GM21381 (cell line): ENCODE data around the gene RNF225.
A peak's percentile ranks its signal among the peaks of the same experiment; 100 is the strongest.
"Not testable (repeated sequence)": the region's sequence is repeated elsewhere in the genome, so short reads cannot be mapped to it uniquely, and the experiment has no call there.

Experiments used
- ATAC-seq: cut with Tn5 transposase; IDR thresholded peaks from one replicate; pipeline ENCODE4 v1.9.1; 2021; ENCODE audit warnings: mild to moderate bottlenecking, moderate library complexity; ENCODE audit not compliant: unreplicated experiment

The RNF225 gene

GRCh38 chr19:58386576-58387337 is 8.7 kb upstream of the RNF225 start, which contains the start of gene RPS5:
Gene RPS5, plus strand, starts transcription at chr19:58387269. Its CDS starts 869 bp downstream, at chr19:58388138.
- peak; percentile 80 for ATAC-seq

- ATAC-seq: no peak
Measured at GRCh38 chr19:58387338-58388174, 7.9 kb upstream of the RNF225 start.

GRCh38 chr19:58388175-58388526 is 7.3 kb upstream of the RNF225 start:
- ATAC-seq: no peak

GRCh38 chr19:58392945-58393724 is 2.3 kb upstream of the RNF225 start:
- no peak for ATAC-seq

GRCh38 chr19:58393725-58394033 is 1.8 kb upstream of the RNF225 start:
- no peak for ATAC-seq

- no peak for ATAC-seq
Measured at GRCh38 chr19:58394821-58395219, 636 bp upstream of the RNF225 start.

GRCh38 chr19:58395979-58396627 is 647 bp downstream of the RNF225 start:
- no peak for ATAC-seq

GRCh38 chr19:58396691-58397532 is 1.5 kb downstream of the RNF225 start:
- ATAC-seq: no peak

- no peak for ATAC-seq
Measured at GRCh38 chr19:58397533-58398037, 2.1 kb downstream of the RNF225 start.

GRCh38 chr19:58398087-58398486 is 2.6 kb downstream of the RNF225 start:
- ATAC-seq: no peak

GRCh38 chr19:58398545-58398944 is 3.1 kb downstream of the RNF225 start:
- ATAC-seq: no peak

GRCh38 chr19:58399903-58400302 is 4.4 kb downstream of the RNF225 start:
- ATAC-seq: no peak

GRCh38 chr19:58400316-58400915 is 5.0 kb downstream of the RNF225 start:
- no peak for ATAC-seq

GRCh38 chr19:58400916-58401839 is 5.7 kb downstream of the RNF225 start:
- peak; percentile 95 for ATAC-seq

GRCh38 chr19:58401840-58402421 is 6.5 kb downstream of the RNF225 start:
- ATAC-seq: no peak

- ATAC-seq: not testable (repeated sequence)
Measured at GRCh38 chr19:58403920-58404478, 8.5 kb downstream of the RNF225 start.

- no peak for ATAC-seq
Measured at GRCh38 chr19:58406818-58407657, 11.6 kb downstream of the RNF225 start.
